ENCODE data around the gene PANK1. TPM values are rescaled to one million over a fixed set of nuclear protein-coding genes. Genes with fewer than 3 reads are reported as not detected.

Gene PANK1
- total and polyA plus RNA-seq, 2 donors, result 3.7 to 6.5 TPM

- no peak overlapping the region for H3K27ac ChIP-seq (ENCODE audit: low read depth in 1 of 2, low read length in 1 of 2)
- no peaks in the 10 kb centered on the region for H3K36me3 ChIP-seq (ENCODE audit: control insufficient read depth in 2 of 2, insufficient read depth in 2 of 2, low read length in 1 of 2)
- H3K9me3 ChIP-seq (ENCODE audit: control insufficient read depth in 2 of 2, insufficient read depth in 1 of 2, low read length in 1 of 2), result no peaks in the 10 kb centered on the region
- no peak overlapping the region for H3K4me3 ChIP-seq (ENCODE audit: low read length in 2 of 2)
- 97% methylated on average over 4 of the region's 4 CpGs for WGBS
- no peaks in the 10 kb centered on the region for H3K27me3 ChIP-seq (ENCODE audit: control insufficient read depth in 2 of 2, insufficient read depth in 1 of 2, low read length in 1 of 2)
- peak in 1 of 9 donors; percentile 9 for DNase-seq (ENCODE audit: low read depth in 6 of 9, low spot score in 9 of 9)
- no peaks in the 10 kb centered on the region for H3K4me1 ChIP-seq (ENCODE audit: control insufficient read depth in 2 of 2, insufficient read depth in 2 of 2, low read length in 2 of 2)
These were observed 64.8 kb downstream of the PANK1 start for GRCh38 chr10:89580243-89580642.

- no peaks in the 10 kb centered on the region for H3K9me3 ChIP-seq (ENCODE audit: control insufficient read depth in 2 of 2, insufficient read depth in 1 of 2, low read length in 1 of 2)
- H3K27ac ChIP-seq (ENCODE audit: low read depth in 1 of 2, low read length in 1 of 2), result no peak overlapping the region
- WGBS, result 96% methylated on average over 2 of the region's 2 CpGs
- no peak for DNase-seq (ENCODE audit: low read depth in 6 of 9, low spot score in 9 of 9)
- no peaks in the 10 kb centered on the region for H3K4me1 ChIP-seq (ENCODE audit: control insufficient read depth in 2 of 2, insufficient read depth in 2 of 2, low read length in 2 of 2)
- no peaks in the 10 kb centered on the region for H3K36me3 ChIP-seq (ENCODE audit: control insufficient read depth in 2 of 2, insufficient read depth in 2 of 2, low read length in 1 of 2)
- H3K4me3 ChIP-seq (ENCODE audit: low read length in 2 of 2), result no peak overlapping the region
- no peaks in the 10 kb centered on the region for H3K27me3 ChIP-seq (ENCODE audit: control insufficient read depth in 2 of 2, insufficient read depth in 1 of 2, low read length in 1 of 2)
These were observed 68.3 kb downstream of the PANK1 start for GRCh38 chr10:89576696-89577095.

DNA sequence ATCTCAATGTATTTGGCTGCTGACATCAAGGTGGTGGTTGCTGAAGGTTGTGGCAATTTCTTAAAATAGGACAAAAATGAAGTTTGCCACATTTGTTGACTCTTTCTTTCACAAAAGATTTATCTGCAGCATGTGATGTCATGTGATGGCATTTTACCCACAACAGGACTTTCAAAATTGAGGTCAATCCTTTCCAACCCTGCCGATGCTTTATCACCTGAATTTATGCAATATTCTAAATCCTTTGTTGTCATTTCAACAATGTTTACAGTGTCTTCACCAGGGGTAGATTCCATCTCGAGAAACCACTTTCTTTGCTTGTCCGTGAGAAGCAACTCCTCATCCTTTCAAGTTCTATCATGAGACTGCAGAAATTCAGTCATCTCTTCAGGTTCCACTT, 69.0 kb downstream of the PANK1 start:
- 98% methylated on average over 3 of the region's 3 CpGs for WGBS

DNA sequence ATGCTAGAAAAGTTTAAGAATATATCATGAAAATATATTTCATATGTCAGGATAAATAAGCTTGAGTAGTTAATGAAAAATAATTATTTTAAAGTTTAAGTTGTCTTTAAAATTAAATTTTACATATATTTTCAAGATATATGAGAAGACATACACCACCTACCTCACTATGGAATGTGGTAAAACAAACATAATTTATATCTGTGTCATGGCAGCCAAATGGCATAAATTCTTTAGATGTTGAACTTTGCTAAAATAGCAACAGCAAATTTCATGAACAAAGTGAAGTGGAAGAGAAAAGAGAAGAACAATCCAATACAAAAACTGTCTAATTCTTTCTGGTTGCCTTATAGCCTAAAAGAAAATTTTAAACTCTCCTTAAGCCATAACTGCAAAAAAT, 70.0 kb downstream of the PANK1 start:
- Histone ChIP-seq H3K27me3 (ENCODE audit: control insufficient read depth in 2 of 2, insufficient read depth in 1 of 2, low read length in 1 of 2) (no peaks in the 10 kb centered on the region), H3K36me3 (ENCODE audit: control insufficient read depth in 2 of 2, insufficient read depth in 2 of 2, low read length in 1 of 2) (no peaks in the 10 kb centered on the region), H3K9me3 (ENCODE audit: control insufficient read depth in 2 of 2, insufficient read depth in 1 of 2, low read length in 1 of 2) (no peaks in the 10 kb centered on the region), H3K27ac (ENCODE audit: low read depth in 1 of 2, low read length in 1 of 2) (no peak overlapping the region), H3K4me3 (ENCODE audit: low read length in 2 of 2) (no peak overlapping the region), H3K4me1 (ENCODE audit: control insufficient read depth in 2 of 2, insufficient read depth in 2 of 2, low read length in 2 of 2) (no peaks in the 10 kb centered on the region)
- DNase-seq (ENCODE audit: low read depth in 6 of 9, low spot score in 9 of 9), result no peak

More for the DNA sequence above, 69.0 kb downstream of the PANK1 start:
- no peaks in the 10 kb centered on the region for H3K9me3 ChIP-seq (ENCODE audit: control insufficient read depth in 2 of 2, insufficient read depth in 1 of 2, low read length in 1 of 2)
- H3K4me3 ChIP-seq (ENCODE audit: low read length in 2 of 2), result no peak overlapping the region
- H3K27me3 ChIP-seq (ENCODE audit: control insufficient read depth in 2 of 2, insufficient read depth in 1 of 2, low read length in 1 of 2), result no peaks in the 10 kb centered on the region
- no peaks in the 10 kb centered on the region for H3K4me1 ChIP-seq (ENCODE audit: control insufficient read depth in 2 of 2, insufficient read depth in 2 of 2, low read length in 2 of 2)
- no peak for DNase-seq (ENCODE audit: low read depth in 6 of 9, low spot score in 9 of 9)
- no peaks in the 10 kb centered on the region for H3K36me3 ChIP-seq (ENCODE audit: control insufficient read depth in 2 of 2, insufficient read depth in 2 of 2, low read length in 1 of 2)
- H3K27ac ChIP-seq (ENCODE audit: low read depth in 1 of 2, low read length in 1 of 2), result no peak overlapping the region

DNA sequence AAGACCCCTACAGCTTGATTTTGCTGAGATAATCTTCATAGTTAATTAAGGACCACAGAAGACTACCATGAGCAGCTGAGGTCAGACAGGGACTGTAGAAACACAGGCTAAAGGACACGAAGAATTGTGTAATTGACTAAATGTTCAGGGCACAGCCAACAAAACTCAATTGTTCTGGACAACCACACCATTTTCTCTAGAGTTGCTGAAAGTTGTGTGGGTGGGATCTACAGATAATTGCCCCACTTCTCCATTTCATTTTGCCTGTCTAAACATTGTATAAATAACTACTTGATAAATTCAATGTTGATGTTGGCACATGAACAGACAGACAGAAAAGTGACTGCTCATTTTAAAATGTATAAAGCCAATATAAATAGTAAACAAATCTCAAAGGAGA, 70.7 kb downstream of the PANK1 start:
- DNase-seq (ENCODE audit: low read depth in 6 of 9, low spot score in 9 of 9), result no peak
- H3K9me3 ChIP-seq (ENCODE audit: control insufficient read depth in 2 of 2, insufficient read depth in 1 of 2, low read length in 1 of 2), result no peaks in the 10 kb centered on the region
- H3K4me1 ChIP-seq (ENCODE audit: control insufficient read depth in 2 of 2, insufficient read depth in 2 of 2, low read length in 2 of 2), result no peaks in the 10 kb centered on the region
- no peak overlapping the region for H3K27ac ChIP-seq (ENCODE audit: low read depth in 1 of 2, low read length in 1 of 2)
- 89% methylated on average over 1 of the region's 1 CpG for WGBS
- H3K27me3 ChIP-seq (ENCODE audit: control insufficient read depth in 2 of 2, insufficient read depth in 1 of 2, low read length in 1 of 2), result no peaks in the 10 kb centered on the region
- no peaks in the 10 kb centered on the region for H3K36me3 ChIP-seq (ENCODE audit: control insufficient read depth in 2 of 2, insufficient read depth in 2 of 2, low read length in 1 of 2)
- no peak overlapping the region for H3K4me3 ChIP-seq (ENCODE audit: low read length in 2 of 2)

DNA sequence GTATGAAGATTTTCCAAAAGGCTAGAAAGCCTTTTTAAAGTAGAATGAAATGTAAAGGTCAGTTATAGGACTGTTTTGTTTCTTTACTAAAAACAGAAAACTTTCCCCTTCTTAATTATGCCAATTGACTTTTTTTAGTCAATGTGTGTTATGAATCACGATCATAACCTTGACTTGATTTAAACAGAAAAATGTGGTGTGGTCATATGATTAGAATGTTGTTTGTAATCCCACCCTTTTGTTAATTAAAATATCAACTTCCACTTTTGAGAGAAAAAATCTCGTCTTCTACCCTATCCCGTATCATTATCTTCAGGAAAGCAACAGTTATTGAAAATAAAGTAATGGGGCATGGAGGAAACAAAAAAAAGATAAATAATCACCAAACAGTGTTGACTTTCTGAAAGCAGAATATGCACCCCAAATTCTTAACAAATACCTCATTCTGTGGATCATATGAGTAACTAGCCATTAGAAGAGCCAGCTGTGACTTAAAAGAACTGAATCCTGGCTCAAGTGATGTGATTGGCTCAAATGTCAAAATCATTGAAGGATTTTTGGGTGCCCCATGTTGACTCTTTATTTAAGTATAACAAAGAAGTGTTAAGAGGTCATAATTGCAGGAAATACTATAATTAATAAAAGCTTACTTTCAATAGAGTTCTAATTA, 77.3 kb downstream of the PANK1 start:
- Histone ChIP-seq H3K27ac (ENCODE audit: low read depth in 1 of 2, low read length in 1 of 2) (no peak overlapping the region), H3K4me3 (ENCODE audit: low read length in 2 of 2) (no peak overlapping the region), H3K27me3 (ENCODE audit: control insufficient read depth in 2 of 2, insufficient read depth in 1 of 2, low read length in 1 of 2) (no peaks in the 10 kb centered on the region), H3K4me1 (ENCODE audit: control insufficient read depth in 2 of 2, insufficient read depth in 2 of 2, low read length in 2 of 2) (no peaks in the 10 kb centered on the region), H3K36me3 (ENCODE audit: control insufficient read depth in 2 of 2, insufficient read depth in 2 of 2, low read length in 1 of 2) (no peaks in the 10 kb centered on the region), H3K9me3 (ENCODE audit: control insufficient read depth in 2 of 2, insufficient read depth in 1 of 2, low read length in 1 of 2) (no peaks in the 10 kb centered on the region)
- no peak for DNase-seq (ENCODE audit: low read depth in 6 of 9, low spot score in 9 of 9)
- 93% methylated on average over 3 of the region's 3 CpGs for WGBS

GRCh38 chr10:89566992-89567391, 78.0 kb downstream of the PANK1 start:
- Histone ChIP-seq H3K4me3 (ENCODE audit: low read length in 2 of 2) (no peak overlapping the region), H3K27ac (ENCODE audit: low read depth in 1 of 2, low read length in 1 of 2) (no peak overlapping the region), H3K36me3 (ENCODE audit: control insufficient read depth in 2 of 2, insufficient read depth in 2 of 2, low read length in 1 of 2) (no peaks in the 10 kb centered on the region), H3K4me1 (ENCODE audit: control insufficient read depth in 2 of 2, insufficient read depth in 2 of 2, low read length in 2 of 2) (no peaks in the 10 kb centered on the region), H3K27me3 (ENCODE audit: control insufficient read depth in 2 of 2, insufficient read depth in 1 of 2, low read length in 1 of 2) (no peaks in the 10 kb centered on the region), H3K9me3 (ENCODE audit: control insufficient read depth in 2 of 2, insufficient read depth in 1 of 2, low read length in 1 of 2) (no peaks in the 10 kb centered on the region)
- no peak for DNase-seq (ENCODE audit: low read depth in 6 of 9, low spot score in 9 of 9)
- WGBS, result 65% methylated on average over 3 of the region's 3 CpGs

- Histone ChIP-seq H3K36me3 (ENCODE audit: control insufficient read depth in 2 of 2, insufficient read depth in 2 of 2, low read length in 1 of 2) (no peaks in the 10 kb centered on the region), H3K4me1 (ENCODE audit: control insufficient read depth in 2 of 2, insufficient read depth in 2 of 2, low read length in 2 of 2) (no peaks in the 10 kb centered on the region), H3K4me3 (ENCODE audit: low read length in 2 of 2) (no peak overlapping the region), H3K9me3 (ENCODE audit: control insufficient read depth in 2 of 2, insufficient read depth in 1 of 2, low read length in 1 of 2) (no peaks in the 10 kb centered on the region), H3K27me3 (ENCODE audit: control insufficient read depth in 2 of 2, insufficient read depth in 1 of 2, low read length in 1 of 2) (no peaks in the 10 kb centered on the region), H3K27ac (ENCODE audit: low read depth in 1 of 2, low read length in 1 of 2) (no peak overlapping the region)
- WGBS, result 92% methylated on average over 10 of the region's 10 CpGs
- no peak for DNase-seq (ENCODE audit: low read depth in 6 of 9, low spot score in 9 of 9)
These were observed 78.7 kb downstream of the PANK1 start for GRCh38 chr10:89566095-89566950.

GRCh38 chr10:89565180-89565579, 79.9 kb downstream of the PANK1 start:
- no peaks in the 10 kb centered on the region for H3K27me3 ChIP-seq (ENCODE audit: control insufficient read depth in 2 of 2, insufficient read depth in 1 of 2, low read length in 1 of 2)
- no peaks in the 10 kb centered on the region for H3K36me3 ChIP-seq (ENCODE audit: control insufficient read depth in 2 of 2, insufficient read depth in 2 of 2, low read length in 1 of 2)
- no peaks in the 10 kb centered on the region for H3K4me1 ChIP-seq (ENCODE audit: control insufficient read depth in 2 of 2, insufficient read depth in 2 of 2, low read length in 2 of 2)
- no peaks in the 10 kb centered on the region for H3K9me3 ChIP-seq (ENCODE audit: control insufficient read depth in 2 of 2, insufficient read depth in 1 of 2, low read length in 1 of 2)
- H3K4me3 ChIP-seq (ENCODE audit: low read length in 2 of 2), result no peak overlapping the region
- no peak overlapping the region for H3K27ac ChIP-seq (ENCODE audit: low read depth in 1 of 2, low read length in 1 of 2)
- WGBS, result 30% methylated on average over 1 of the region's 1 CpG
- DNase-seq (ENCODE audit: low read depth in 6 of 9, low spot score in 9 of 9), result no peak
